Measurements from ENCODE around the gene PAXX.
A peak's percentile ranks its signal among the peaks of the same experiment; 100 is the strongest.

DNA sequence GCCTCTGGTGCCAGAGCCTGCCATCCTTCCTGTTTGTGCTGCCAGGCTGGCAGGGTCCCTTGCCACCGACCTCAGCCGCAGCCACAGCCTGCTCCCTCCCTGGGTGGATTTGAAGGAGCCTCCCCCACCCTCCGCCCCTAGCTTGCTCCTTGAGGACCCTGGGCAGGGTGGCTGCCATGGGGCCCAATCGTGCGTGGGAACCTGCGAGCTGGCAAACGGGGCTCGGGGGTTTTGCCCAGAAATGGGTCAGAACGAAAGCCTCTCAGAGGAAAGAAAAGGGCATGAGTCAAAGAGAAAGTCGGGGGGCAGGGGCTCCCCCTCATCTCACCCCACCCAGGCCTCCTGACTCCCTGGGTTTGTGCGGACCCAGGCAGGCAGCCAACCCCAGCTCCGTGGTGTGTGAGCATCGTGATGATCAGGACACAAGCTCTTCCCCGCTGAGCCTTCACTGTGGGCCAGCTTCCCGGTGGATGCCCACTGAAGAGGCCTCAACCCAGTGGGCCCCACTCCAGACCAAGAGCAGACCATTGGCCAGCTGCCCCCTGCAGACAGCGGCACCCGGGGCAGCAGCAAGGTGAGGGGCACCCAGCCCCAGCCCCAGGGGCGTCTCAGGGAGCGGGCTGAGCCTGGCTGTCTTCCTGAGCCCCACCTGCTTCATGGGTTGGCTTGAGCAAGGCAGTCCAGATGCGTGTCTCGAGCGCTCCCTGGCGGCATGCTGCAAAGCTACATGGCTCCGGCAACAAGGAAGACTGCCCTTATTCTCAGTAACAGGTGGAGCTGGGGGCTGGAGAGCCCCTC, 42.7 kb downstream of the PAXX start:
- TF ChIP-seq, protein P1, sequence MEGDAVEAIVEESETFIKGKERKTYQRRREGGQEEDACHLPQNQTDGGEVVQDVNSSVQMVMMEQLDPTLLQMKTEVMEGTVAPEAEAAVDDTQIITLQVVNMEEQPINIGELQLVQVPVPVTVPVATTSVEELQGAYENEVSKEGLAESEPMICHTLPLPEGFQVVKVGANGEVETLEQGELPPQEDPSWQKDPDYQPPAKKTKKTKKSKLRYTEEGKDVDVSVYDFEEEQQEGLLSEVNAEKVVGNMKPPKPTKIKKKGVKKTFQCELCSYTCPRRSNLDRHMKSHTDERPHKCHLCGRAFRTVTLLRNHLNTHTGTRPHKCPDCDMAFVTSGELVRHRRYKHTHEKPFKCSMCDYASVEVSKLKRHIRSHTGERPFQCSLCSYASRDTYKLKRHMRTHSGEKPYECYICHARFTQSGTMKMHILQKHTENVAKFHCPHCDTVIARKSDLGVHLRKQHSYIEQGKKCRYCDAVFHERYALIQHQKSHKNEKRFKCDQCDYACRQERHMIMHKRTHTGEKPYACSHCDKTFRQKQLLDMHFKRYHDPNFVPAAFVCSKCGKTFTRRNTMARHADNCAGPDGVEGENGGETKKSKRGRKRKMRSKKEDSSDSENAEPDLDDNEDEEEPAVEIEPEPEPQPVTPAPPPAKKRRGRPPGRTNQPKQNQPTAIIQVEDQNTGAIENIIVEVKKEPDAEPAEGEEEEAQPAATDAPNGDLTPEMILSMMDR (conservative IDR thresholded peaks at IDR 0.05; ENCODE audit: low read depth, low read length) = peak; percentile 83
- no peak for TF ChIP-seq EZH2 (IDR thresholded peaks at IDR 0.05; ENCODE audit: low read length, unreplicated experiment)
